Measurements from ENCODE around the gene ZBTB46.

Gene ZBTB46

DNA sequence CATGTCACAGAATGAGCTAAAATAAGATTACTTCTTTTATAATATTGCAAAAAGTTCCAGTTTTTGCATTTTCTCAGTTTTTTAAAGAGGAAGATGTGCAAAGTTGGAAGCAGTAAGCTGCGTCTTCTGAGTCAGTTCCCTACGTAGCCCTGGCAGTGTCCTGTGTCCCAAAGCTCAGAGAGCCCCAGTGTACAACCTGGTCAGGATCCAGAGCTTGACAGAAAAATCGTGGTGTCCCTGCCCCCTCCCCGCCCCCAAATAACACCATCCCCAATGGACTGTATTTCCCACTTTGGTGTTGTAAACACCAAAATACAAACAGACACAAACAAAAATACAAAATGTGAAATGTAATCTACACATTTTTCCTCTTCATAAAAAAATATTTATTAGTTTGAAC is 86.9 kb downstream of the ZBTB46 start:
- DNase-seq: no peak

DNA sequence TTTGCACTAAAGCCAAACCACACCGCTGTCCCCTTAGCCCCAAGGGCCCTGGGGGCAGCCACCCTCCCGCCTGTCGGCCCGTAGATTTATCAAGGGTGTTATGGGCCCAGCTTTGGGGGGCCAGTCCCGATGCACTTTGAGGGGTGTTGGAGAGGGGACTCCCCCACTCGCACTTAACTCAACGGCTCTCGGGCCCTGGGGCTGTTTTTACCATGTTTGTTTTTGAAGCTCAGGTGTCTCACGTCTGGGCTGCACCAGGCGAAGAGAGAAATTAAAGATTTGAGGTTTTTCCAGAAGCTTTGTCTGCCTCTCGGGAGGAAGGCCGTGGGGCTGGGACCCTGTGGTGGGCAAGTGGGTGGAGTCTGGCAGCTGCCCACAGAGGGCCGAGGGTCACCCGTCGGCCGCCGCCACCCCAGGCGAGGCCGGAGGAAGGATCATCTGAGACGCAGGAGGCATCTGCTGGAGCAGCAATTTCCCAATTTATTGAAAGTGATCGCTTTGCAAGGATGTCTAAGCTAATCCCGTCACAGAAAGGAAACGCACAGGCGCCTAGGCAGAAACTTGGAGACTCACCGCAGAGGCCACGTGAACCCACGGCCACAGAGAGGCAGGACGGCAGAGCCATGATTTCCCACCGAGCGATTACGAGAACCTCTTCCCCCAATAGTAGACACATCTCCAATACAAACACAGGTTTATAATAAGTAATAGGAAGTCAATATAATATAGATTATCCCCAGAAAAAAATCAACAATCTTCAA is 87.7 kb downstream of the ZBTB46 start:
- no peak for DNase-seq

GRCh38 chr20:63742381-63743024 is 88.6 kb downstream of the ZBTB46 start:
- no peak for DNase-seq

DNA sequence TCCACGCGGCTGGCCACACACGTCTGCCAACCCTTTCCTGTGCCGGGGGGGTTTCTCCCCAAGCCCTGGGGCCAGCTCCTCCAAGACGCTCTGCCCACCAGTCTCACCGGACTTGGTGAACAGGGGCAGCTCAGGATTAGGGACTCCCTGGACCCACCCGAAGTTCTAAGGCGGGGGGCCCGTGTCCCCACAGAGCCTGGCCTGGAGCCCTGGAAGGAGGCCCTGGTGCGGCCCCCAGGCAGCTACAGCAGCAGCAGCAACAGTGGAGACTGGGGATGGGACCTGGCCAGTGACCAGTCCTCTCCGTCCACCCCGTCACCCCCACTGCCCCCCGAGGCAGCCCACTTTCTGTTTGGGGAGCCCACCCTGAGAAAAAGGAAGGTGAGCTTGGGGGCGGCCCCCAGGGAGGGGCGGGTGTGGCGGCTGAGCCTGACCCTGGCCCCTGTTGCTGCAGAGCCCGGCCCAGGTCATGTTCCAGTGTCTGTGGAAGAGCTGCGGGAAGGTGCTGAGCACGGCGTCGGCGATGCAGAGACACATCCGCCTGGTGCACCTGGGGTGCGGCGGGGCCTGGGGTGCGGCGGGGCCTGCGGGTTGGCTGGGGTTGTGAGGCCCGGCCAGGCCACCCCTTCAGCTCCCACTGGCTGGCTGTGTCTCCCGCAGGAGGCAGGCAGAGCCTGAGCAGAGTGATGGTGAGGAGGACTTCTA is 89.2 kb downstream of the ZBTB46 start:
- DNase-seq: no peak

DNA sequence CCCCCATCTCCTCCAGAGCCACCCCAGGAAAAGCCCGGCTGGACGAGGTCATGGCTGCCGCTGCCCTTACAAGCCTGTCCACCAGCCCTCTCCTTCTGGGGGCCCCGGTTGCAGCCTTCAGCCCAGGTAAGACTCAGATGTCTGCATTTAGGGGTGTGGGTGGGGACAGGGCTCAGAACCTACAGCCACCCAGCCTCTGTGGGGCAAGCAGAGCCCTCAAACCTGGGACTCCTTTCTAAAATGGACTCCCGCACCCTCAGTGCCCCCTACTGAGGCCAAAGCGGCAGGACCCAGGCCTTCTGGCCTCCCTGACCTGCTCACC is 89.7 kb downstream of the ZBTB46 start:
- no peak for DNase-seq

DNA sequence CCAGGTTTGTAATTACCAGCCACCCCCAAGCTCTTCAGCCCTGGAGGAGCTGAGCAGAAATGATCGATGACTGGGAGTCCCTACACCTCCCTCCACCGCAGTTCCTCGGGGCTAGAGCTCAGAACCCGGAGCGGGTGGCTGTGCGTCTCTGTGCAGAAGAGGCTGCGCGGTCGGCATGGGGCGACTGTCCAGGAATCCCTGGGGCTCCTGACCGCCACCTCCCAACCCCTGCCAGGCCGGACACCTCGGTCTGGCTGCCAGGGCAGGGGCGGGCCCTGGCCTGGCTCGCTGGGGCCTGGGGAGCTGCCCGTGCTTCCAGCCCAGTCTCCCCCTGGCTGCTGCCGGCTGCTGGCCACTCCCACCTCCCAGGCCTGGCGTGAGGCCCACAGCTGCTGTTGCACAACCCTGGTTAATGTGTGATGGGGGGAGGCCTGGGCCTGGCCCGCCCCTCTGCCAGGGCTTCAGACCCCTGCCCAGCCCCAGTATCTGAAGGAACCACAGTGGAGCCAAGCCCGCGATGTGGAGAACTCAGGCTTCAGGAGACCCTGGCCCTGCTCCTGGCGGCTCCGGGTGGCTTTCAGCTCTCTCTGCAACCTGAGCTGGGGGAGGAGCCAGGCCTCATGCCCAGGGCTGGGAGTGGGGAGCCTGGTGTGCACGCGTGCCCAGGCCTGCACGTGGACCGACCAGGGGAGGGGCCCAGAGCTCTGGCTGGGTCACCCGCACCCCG is 90.3 kb downstream of the ZBTB46 start:
- peak; percentile 46 for DNase-seq

GRCh38 chr20:63740070-63740626 is 90.9 kb downstream of the ZBTB46 start:
- peak; percentile 72 for DNase-seq

GRCh38 chr20:63739130-63740069 is 91.7 kb downstream of the ZBTB46 start, which contains the start of gene SLC2A4RG:
Gene SLC2A4RG, plus strand, starts transcription at chr20:63739776. Its CDS starts 137 bp downstream, at chr20:63739913.
- peak; percentile 76 for DNase-seq

DNA sequence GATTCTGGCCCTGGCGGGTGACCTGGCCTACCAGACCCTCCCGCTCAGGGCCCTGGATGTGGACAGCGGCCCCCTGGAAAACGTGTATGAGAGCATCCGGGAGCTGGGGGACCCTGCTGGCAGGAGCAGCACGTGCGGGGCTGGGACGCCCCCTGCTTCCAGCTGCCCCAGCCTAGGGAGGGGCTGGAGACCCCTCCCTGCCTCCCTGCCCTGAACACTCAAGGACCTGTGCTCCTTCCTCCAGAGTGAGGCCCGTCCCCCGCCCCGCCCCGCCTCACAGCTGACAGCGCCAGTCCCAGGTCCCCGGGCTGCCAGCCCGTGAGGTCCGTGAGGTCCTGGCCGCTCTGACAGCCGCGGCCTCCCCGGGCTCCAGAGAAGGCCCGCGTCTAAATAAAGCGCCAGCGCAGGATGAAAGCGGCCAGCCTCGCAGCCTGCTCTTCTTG is 92.4 kb downstream of the ZBTB46 start:
- peak; percentile 43 for DNase-seq

GRCh38 chr20:63737945-63738686 is 92.9 kb downstream of the ZBTB46 start:
- peak; percentile 33 for DNase-seq

DNA sequence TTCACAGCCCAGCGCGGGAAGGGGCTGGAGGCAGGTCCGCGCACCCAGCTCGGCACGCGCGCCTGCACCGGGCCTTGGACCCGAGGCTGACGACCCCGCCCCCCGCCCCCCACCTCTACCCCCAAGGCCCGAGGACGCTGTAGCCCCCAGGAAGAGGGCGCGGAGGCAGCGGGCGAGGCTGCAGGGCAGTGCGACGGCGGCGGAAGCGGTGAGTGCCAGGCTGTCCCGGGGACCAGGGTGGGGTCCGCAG is 93.4 kb downstream of the ZBTB46 start:
- DNase-seq: no peak

DNA sequence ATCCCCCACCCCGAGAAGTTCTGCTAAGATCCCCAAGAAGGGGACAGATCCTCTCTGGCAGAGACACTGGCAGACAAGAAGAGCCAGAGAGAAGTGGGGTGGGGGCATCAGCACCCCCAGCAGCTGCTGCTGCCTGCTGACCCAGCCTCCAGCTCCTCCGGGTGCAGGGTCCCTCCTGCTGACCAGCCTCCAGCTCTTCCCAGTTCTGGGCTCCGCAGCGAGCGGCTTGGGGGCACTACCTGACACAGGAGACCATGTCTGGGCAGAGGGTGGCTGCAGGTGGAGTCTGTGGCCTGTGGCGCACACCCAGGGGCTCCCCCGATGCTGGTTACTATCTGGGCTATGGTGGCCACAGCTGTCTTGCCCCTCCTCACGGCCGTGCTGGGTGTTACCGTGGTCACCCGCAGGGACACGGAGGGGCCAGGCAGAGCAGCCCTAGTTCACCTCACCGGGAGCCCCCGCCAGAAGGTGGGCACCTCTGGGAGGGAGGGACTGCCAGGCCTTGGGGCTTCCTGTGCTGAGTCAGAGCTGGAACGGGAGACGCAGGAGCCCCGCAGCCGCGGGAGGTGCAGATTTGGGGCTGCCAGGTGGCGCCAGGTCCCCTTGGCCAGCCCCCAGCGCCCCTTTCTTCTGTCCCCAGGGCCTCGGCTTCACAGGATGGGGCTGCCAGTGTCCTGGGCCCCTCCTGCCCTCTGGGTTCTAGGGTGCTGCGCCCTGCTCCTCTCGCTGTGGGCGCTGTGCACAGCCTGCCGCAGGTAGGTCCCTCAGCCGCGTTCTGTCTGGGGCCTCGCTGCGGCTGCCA is 94.0 kb downstream of the ZBTB46 start:
- peak; percentile 57 for DNase-seq

DNA sequence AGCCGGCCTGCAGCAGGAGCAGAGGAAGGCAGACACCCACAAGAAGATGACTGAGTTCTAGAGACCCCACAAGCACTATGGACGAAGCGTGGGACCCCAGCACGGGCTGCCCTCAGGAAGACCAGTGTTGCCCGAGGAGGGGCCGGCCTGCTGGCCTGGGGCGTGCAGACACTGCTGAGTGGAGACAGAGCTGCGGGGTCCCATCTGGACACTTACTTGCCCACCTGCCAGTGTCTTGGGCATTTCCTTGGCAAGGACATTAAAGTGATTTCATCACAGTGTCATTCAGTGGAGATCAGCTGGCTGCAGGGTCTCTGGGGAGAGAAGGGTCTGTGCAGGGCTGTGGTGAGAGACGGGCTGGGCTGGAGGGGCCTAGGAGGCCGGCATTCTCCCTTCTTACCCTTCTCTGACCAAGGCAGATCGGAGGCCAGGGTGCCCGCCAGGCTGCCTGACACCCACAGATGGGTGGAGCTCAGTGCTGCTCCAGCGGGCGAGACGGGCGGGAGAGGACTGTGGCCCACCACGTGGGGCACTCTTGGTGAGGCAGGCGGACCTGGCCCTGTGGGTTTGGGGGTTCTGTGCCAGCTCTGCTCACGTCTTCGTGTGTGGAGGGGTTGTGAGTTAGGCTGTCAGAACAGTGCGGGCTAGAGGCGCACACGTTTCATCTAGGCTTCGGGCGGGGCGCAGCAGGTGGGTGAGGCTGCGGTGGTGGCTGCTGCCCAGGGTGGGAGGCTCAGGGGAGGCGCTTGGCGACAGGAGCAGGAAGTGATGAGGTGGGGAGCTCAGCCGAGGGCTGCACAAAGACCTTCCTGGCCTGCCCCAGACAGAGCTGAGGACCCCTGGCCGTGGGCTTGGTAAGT is 95.0 kb downstream of the ZBTB46 start, which contains the start of gene LIME1:
Gene LIME1, plus strand, starts transcription at position 806 of the 860 bp plus-strand sequence. CDS start 886 bp downstream, outside the sequence.
- peak; percentile 85 for DNase-seq

DNA sequence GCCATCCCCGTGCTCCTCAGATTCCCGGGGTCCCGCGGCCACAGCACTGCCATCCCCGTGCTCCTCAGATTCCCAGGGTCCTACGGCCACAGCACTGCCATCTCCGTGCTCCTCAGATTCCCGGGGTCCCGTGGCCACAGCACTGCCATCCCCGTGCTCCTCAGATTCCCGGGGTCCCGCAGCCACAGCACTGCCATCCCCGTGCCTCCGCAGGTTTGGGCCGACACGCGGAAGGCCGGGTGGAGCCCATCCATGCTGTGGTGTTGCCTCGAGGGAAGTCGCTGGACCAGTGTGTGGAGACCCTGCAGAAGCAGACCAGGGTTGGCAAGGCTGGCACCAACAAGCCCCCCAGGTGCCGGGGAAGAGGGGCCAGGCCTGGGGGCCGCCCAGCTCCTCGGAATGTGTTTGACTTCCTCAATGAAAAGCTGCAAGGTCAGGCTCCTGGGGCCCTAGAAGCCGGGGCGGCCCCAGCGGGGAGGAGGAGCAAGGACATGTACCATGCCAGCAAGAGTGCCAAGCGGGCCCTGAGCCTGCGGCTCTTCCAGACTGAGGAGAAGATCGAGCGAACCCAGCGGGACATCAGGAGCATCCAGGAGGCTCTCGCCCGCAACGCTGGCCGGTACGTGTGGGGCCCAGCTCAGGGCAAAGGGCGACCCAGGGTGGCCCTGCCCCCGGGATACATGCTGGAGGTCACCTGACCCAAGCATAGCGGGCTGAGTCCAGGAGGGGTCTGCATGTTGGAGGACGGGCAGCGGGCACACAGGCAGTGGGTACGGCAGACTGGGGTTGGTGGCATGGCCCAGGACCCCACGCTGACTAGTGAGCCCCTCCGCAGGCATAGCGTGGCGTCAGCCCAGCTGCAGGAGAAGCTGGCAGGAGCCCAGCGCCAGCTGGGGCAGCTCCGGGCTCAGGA is 95.9 kb downstream of the ZBTB46 start:
- DNase-seq: no peak

- DNase-seq: no peak
Observed at GRCh38 chr20:63734111-63734945, 96.7 kb downstream of the ZBTB46 start.

GRCh38 chr20:63733579-63734081 is 97.4 kb downstream of the ZBTB46 start:
- no peak for DNase-seq

- no peak for DNase-seq
Observed at GRCh38 chr20:63733117-63733516, 97.9 kb downstream of the ZBTB46 start.

Measured in CD4-positive, alpha-beta T cell treated with Interleukin-17A for 1 hour (primary cell).